IPS-20b (cell line): Measurements from ENCODE around the gene LRRC8D.

ENCODE experiments used
- H3K27ac ChIP-seq: one replicate; pipeline ENCODE4 v1.5.1; 2013; ENCODE audit warnings: low read length
- H3K27me3 ChIP-seq: 2 replicates; pipeline ENCODE4 v1.6.1; 2013; ENCODE audit warnings: mild to moderate bottlenecking, low read length, inconsistent platforms; ENCODE audit not compliant: insufficient read depth
- H3K36me3 ChIP-seq: 2 replicates; pipeline ENCODE4 v1.6.1; 2013; ENCODE audit warnings: low read depth, mild to moderate bottlenecking, inconsistent platforms, low read length, moderate library complexity; ENCODE audit not compliant: insufficient read depth
- H3K4me1 ChIP-seq: 2 replicates; pipeline ENCODE4 v1.6.1; 2013; ENCODE audit warnings: mild to moderate bottlenecking, control low read depth, inconsistent platforms, low read length, moderate library complexity; ENCODE audit not compliant: insufficient read depth
- H3K4me3 ChIP-seq: 2 replicates; pipeline ENCODE4 v1.5.1; 2013; ENCODE audit warnings: mild to moderate bottlenecking, low read length, inconsistent platforms
- H3K9ac ChIP-seq: 2 replicates; pipeline ENCODE4 v1.6.1; 2013; ENCODE audit warnings: low read depth, mild to moderate bottlenecking, inconsistent platforms, low read length, moderate library complexity
- H3K9me3 ChIP-seq: 2 replicates; pipeline ENCODE4 v1.6.1; 2013; ENCODE audit warnings: mild to moderate bottlenecking, low read depth, low read length, inconsistent platforms; ENCODE audit not compliant: insufficient read depth

LRRC8D gene

GRCh38 chr1:89863165-89863830 lies 42.5 kb downstream of the LRRC8D start:
- H3K4me3 ChIP-seq = no peak overlapping the region
- H3K27ac ChIP-seq = no peak overlapping the region
- H3K4me1 ChIP-seq = peaks cover 22% of the 10 kb centered on the region; the same call in 1 of the 2 replicates
- H3K36me3 ChIP-seq = peaks cover 31% of the 10 kb centered on the region
- no peaks in the 10 kb centered on the region for H3K27me3 ChIP-seq
- H3K9ac ChIP-seq = no peak overlapping the region
- H3K9me3 ChIP-seq = no peaks in the 10 kb centered on the region

GRCh38 chr1:89865498-89866382 lies 44.9 kb downstream of the LRRC8D start:
- Histone ChIP-seq H3K9me3 (no peaks in the 10 kb centered on the region), H3K27me3 (no peaks in the 10 kb centered on the region), H3K4me1 (peaks cover 22% of the 10 kb centered on the region; the same call in 1 of the 2 replicates), H3K4me3 (no peak overlapping the region), H3K9ac (no peak overlapping the region), H3K36me3 (peaks cover 34% of the 10 kb centered on the region), H3K27ac (no peak overlapping the region)

- Histone ChIP-seq H3K36me3 (peaks cover 36% of the 10 kb centered on the region), H3K4me3 (no peak overlapping the region), H3K9me3 (no peaks in the 10 kb centered on the region), H3K27ac (no peak overlapping the region), H3K27me3 (no peaks in the 10 kb centered on the region), H3K9ac (no peak overlapping the region), H3K4me1 (peaks cover 22% of the 10 kb centered on the region; the same call in 1 of the 2 replicates)
Measured at GRCh38 chr1:89866568-89866967, 45.7 kb downstream of the LRRC8D start.

- Histone ChIP-seq H3K9me3 (no peaks in the 10 kb centered on the region), H3K36me3 (peaks cover 27% of the 10 kb centered on the region), H3K27me3 (no peaks in the 10 kb centered on the region), H3K9ac (no peak overlapping the region), H3K27ac (no peak overlapping the region), H3K4me1 (peaks cover 8% of the 10 kb centered on the region; the same call in 1 of the 2 replicates), H3K4me3 (no peak overlapping the region)
Measured at GRCh38 chr1:89870998-89871397, 50.2 kb downstream of the LRRC8D start.

- Histone ChIP-seq H3K36me3 (peaks cover 27% of the 10 kb centered on the region), H3K27me3 (no peaks in the 10 kb centered on the region), H3K9ac (no peak overlapping the region), H3K4me3 (no peak overlapping the region), H3K4me1 (peaks cover 3% of the 10 kb centered on the region; the same call in 1 of the 2 replicates), H3K27ac (no peak overlapping the region), H3K9me3 (no peaks in the 10 kb centered on the region)
Measured at GRCh38 chr1:89871768-89872473, 51.1 kb downstream of the LRRC8D start.

GRCh38 chr1:89872567-89872966 lies 51.7 kb downstream of the LRRC8D start:
- no peak overlapping the region for H3K9ac ChIP-seq
- no peak overlapping the region for H3K4me3 ChIP-seq
- no peaks in the 10 kb centered on the region; the same call in 1 of the 2 replicates for H3K4me1 ChIP-seq
- H3K27me3 ChIP-seq = no peaks in the 10 kb centered on the region
- no peaks in the 10 kb centered on the region for H3K9me3 ChIP-seq
- no peak overlapping the region for H3K27ac ChIP-seq
- H3K36me3 ChIP-seq = peaks cover 25% of the 10 kb centered on the region

GRCh38 chr1:89873288-89873687 lies 52.5 kb downstream of the LRRC8D start:
- Histone ChIP-seq H3K9ac (no peak overlapping the region), H3K9me3 (no peaks in the 10 kb centered on the region), H3K36me3 (peaks cover 18% of the 10 kb centered on the region), H3K4me1 (no peaks in the 10 kb centered on the region), H3K27me3 (no peaks in the 10 kb centered on the region), H3K27ac (no peak overlapping the region), H3K4me3 (no peak overlapping the region)

GRCh38 chr1:89873770-89874169 lies 52.9 kb downstream of the LRRC8D start:
- no peak overlapping the region for H3K9ac ChIP-seq
- no peak overlapping the region for H3K27ac ChIP-seq
- H3K4me3 ChIP-seq = no peak overlapping the region
- H3K9me3 ChIP-seq = no peaks in the 10 kb centered on the region
- H3K36me3 ChIP-seq = peaks cover 13% of the 10 kb centered on the region
- no peaks in the 10 kb centered on the region for H3K27me3 ChIP-seq
- no peaks in the 10 kb centered on the region for H3K4me1 ChIP-seq

- H3K27ac ChIP-seq = no peak overlapping the region
- H3K27me3 ChIP-seq = no peaks in the 10 kb centered on the region
- no peak overlapping the region for H3K9ac ChIP-seq
- H3K4me3 ChIP-seq = no peak overlapping the region
- H3K4me1 ChIP-seq = no peaks in the 10 kb centered on the region
- H3K36me3 ChIP-seq = peaks cover 12% of the 10 kb centered on the region
- peaks cover 6% of the 10 kb centered on the region for H3K9me3 ChIP-seq
Measured at GRCh38 chr1:89876463-89876862, 55.6 kb downstream of the LRRC8D start.

- no peaks in the 10 kb centered on the region for H3K27me3 ChIP-seq
- no peaks in the 10 kb centered on the region for H3K4me1 ChIP-seq
- H3K4me3 ChIP-seq = no peak overlapping the region
- peaks cover 12% of the 10 kb centered on the region for H3K9me3 ChIP-seq
- no peak overlapping the region for H3K27ac ChIP-seq
- H3K9ac ChIP-seq = no peak overlapping the region
- H3K36me3 ChIP-seq = peaks cover 22% of the 10 kb centered on the region
Measured at GRCh38 chr1:89877756-89878155, 56.9 kb downstream of the LRRC8D start.

- peaks cover 22% of the 10 kb centered on the region for H3K36me3 ChIP-seq
- no peak overlapping the region for H3K4me3 ChIP-seq
- no peak overlapping the region for H3K9ac ChIP-seq
- H3K9me3 ChIP-seq = peaks cover 12% of the 10 kb centered on the region
- no peaks in the 10 kb centered on the region for H3K27me3 ChIP-seq
- H3K4me1 ChIP-seq = no peaks in the 10 kb centered on the region
- H3K27ac ChIP-seq = no peak overlapping the region
Measured at GRCh38 chr1:89878256-89878655, 57.4 kb downstream of the LRRC8D start.
